GM19372 (cell line): ENCODE results near the gene PER2.

Experiments
- ATAC-seq: cut with Tn5 transposase; IDR thresholded peaks from one replicate; pipeline ENCODE4 v1.9.1; 2021; ENCODE audit warnings: mild to moderate bottlenecking, low read depth, moderate library complexity; ENCODE audit not compliant: unreplicated experiment

PER2 gene

GRCh38 chr2:238270606-238271005 lies 17.8 kb downstream of the PER2 start:
- no peak for ATAC-seq

DNA sequence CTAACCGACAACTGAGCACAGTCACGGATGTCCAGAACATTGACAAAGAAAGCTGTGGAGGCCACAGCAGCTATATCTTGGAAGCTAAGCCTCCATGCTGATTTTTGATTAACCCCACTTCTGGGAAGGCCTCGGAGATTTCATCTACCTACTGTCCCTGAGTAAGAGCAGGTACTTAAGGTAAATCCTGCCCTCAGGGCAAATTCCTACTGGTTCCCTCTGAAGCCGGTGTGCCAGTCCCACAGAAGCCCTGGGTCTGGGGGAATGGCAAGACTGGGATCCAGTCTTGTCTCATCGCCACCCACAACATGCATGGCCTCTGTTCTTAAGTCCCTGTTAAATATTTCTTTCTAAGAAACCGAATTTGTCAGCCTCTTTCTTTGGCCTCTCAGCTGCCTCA lies 18.7 kb downstream of the PER2 start:
- no peak for ATAC-seq

DNA sequence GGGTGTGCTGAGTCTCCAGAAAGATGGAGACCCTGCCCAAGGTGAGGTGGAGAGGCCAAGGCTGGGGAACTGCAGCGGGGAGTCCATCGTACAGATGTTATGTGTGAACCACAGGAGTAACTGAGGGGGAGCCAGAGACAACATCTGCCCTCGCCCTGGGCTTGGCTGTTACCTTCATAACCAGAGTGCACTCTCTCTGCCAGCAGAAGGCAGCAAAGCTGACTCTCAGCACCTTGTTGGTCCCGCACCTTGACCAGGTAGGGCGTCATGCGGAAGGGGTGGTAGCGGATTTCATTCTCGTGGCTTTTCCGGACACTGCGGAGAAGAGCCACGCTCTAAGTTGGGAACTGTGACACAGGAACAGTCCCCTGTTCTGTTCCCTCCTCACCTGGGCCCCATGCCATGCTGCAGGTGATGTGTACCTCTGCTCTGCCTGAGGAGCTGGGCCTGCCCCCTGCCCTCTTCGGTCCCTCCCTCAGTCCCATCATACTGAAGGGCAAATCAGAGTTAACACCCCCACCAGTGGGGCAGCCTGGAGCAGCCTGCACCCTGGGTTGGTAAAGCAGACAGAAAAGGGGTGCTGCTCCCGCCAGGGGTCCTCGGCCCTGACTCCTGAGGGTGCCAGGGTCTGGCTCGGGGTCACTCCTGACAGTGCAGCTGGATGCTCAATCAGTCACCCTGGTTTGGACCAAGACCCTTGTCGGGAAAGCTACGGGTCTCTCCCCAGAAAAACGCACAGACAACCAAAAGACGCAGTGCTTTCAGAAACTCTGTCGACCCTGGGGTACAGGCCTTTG lies 20.3 kb downstream of the PER2 start:
- no peak for ATAC-seq

DNA sequence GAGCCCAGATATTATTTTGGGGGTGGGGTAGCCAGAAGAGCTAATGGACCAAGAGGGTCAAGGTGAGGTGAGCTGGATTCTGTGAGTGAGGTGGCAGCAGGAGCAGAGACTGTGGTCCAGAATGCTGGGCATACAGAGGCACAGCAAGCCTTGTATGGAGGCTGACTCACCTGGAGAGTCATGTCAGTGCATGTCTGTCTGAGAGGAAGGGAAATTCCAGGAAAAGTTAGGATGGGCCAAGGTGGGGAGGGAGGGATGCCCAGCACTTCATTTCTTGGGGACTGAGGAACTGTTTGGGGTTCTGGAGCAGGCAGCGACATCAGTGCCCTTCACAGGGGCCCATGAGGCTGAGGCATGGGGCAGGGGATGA lies 21.1 kb downstream of the PER2 start:
- ATAC-seq = no peak

DNA sequence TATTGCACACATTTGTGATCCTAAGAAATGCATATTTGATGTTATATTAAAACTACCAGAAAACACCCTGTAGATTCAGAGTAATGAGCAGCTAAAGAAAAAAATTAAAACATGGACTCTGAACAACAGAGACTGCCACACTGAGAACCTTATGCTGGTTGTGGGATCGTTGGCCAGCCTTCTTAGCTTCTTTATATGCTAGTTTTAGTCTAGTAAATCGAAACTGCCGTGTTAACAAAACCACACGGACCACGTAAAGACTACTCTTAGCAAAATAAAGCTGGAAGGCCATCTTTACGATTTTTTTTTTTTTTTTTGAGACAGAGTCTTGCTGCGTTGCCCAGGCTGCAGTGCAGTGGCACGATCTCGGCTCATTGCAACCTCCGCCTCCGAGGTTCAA lies 22.8 kb downstream of the PER2 start:
- no peak for ATAC-seq

DNA sequence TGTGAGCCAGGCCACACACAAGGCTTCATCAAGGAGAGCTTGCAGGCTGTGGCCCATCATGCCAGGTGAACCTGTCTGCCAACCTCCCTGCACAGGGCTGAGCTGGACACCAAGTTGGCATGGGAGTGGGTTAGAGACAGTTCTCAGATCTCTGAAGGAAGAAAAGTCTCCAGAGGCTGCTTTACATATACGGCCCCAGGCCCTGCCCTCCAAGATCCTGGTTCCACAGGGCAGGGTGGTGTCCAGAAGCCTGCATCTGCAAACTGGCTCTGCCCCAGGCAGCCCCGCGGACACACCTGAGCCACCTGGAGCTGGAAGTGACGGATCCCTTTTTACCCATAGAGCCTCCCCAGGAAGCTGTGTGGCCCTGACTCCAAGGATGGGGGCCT lies 24.3 kb downstream of the PER2 start:
- no peak for ATAC-seq

- ATAC-seq = no peak
Measured at GRCh38 chr2:238263204-238264071, 25.0 kb downstream of the PER2 start.

DNA sequence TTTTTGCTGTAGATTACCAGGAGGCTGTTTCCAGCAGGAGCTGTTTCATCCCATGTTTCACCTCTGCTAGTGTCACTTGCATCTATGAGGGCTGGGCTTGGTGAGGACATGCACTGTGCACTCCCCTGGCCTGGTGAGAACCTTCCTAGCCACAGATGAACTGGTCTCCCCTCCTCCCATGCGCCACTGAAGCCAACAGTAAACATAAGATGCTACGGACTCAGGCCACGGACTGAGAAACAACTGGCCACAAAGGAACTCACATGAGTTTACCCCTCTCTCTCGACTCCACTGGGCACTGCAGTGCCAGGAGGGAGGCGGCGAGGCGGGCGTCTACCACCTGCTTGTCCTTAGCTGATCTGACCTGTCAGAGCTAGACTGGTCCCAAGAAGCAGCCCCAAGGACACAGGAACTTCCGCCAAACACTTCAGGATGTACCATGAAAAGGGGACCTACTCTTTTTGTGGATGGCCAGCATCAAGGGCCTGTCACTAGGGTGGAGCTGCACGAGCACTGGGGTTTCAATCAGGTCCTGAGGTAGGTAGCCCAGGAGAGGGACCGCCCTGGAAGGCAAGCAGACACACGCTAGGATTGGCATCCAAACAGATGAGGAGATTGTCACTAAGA lies 25.8 kb downstream of the PER2 start:
- no peak for ATAC-seq

DNA sequence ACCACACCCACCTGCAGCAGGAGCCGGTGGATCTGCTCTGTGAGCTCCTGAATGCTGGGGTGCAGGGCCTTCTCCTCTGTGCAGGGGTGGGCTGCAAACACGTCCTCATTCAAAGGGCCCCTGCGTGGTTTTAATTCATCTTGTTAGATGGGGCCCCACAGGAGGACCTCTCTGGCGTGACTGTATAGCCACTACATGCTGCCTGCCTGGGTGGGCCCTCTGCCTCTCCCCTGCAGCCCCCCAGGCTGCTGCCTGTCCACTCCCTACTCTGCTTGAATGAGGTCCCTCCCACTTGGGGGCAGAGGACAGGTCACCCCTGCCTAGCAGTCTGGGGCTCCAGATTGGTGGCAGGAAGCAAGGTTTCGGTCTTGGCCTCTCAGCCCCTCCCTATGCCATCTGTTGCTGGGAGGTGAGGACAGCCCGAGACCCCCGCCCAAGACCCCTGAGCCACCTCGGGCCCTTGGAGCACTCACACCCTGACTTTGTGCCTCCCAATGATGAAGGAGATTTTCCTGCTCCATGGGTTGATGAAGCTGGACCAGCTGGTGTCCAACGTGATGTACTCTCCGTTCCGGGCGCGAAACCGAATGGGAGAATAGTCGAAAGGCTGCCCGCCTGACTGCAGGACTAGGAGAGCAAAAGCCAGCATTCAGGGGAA lies 26.6 kb downstream of the PER2 start:
- ATAC-seq = no peak

DNA sequence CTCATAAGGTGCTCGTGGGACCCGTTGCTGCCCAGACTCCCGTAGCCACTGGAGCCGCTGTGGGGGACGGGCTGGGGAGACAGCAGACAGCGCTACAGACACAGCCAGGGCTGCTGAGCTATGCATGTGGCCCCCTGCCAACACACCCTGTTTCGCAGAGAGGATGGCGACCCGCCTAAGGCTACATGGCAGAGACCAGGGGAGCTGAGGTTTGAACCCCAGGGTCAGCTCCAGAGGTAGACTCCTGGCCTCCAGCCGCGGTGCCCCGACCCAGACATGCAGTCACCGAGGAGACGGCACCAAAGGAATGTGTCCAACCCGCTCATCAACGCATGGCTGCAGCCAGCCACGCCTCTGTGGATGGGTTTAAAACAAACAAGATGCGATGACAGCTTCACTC lies 27.5 kb downstream of the PER2 start:
- no peak for ATAC-seq

DNA sequence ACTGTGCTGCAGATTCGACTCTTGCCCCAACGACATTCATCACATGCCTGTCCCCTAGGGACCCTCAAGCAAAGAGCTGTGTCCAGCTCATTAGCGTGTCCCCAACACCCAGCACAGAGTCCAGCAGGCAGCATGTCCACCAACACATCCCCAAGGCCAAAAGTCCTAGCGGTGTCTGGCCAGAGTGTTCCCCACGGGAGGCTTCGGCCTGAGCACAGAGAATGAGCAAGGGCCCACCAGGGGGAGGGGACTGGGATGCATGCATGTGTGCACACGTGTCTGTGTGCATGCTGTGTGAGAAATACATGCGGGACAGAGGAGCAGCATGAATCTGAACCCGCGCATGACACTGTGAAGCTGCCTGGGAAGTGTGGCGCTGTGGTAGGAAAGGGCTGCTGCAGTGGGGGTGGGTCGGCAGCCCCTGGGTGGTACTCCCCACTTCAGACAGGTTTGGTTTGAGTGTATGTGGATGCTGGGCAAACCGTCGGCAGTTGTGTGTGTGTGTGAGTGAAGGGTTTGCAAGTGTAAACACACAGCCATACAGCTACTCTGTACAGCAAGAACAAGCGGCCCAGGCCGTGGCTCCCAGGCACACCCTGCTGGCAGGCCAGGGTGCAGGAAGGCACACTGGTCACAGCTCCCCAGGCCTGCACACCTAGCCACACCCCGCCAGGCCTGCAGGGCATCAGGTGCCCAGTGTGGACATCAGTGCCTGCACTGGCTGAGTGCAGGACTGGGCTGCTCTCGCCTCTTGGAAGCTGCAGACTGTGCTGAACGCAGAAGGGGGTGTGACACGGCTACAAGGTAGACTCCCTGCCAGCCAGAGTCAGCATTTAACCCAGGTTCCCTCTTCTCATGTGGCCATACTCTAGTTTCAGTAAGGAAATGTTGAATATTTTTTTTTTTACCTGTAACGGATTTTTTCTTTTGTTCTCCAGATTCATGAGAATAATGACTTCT lies 29.1 kb downstream of the PER2 start:
- ATAC-seq = no peak

DNA sequence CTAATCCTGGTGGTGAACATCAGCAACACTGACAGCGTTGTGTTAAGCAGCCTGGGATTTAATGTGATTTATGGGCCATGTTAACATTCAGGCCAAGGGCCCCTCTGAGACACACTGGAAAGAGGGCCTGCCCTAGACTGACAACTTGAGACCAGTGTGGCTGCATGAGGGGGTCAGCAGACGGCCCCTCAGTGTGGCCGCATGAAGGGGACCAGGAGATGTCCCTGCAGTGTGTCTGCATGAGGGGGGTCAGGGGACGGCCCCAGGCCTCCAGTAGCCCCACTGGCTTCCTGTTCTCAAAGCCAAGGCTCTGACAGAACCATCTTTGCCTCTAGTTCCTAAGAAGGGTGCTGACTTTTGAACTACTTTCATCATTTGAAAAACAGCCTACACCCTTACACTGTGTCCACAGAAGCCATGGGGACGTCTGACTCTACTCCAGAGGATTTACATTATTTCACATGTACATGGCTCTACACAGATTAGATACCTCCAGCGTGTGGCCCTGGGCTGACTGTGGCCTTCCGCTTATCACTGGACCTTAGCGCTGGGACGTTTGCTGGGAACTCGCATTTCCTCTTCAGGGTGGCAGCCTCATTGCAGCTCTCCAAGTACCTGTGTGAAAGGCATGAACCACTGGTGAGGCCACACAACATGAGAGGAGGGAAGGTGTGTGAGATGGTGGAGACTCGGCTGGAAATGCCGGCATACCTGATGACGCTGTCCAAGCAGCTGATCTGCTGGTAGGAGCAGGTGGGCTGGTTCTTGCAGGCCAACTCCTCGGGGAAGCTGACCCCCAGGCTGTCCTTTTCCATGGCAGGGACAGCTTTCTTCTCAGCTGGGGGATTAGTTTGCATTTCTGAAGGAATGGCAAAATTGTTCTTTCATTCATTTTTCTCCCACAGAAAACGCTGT lies 30.4 kb downstream of the PER2 start:
- no peak for ATAC-seq

DNA sequence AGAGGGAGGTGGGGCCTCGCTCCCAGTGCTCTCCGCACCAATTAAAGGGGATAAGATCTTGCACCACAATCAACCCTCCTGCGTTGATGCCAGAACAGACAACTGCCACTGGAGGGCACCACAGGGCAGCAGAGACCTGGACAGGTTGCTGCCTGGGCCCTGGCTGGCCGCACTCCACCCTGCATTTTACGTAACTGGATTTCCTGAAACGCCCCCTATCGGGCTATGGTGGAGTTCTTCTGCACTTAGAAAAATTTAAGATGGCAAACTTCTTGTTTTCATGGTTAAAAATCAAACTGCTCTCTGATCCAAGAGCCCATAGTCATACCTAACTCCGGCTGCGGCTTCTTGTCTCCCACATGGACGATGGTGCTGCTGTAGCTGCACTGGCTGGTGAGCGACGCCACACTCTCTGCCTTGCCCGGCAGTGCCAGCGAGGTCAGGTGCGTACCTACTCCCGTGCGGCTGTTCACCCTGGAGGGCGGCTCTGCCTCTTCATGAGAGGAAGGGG lies 31.8 kb downstream of the PER2 start:
- ATAC-seq = no peak

DNA sequence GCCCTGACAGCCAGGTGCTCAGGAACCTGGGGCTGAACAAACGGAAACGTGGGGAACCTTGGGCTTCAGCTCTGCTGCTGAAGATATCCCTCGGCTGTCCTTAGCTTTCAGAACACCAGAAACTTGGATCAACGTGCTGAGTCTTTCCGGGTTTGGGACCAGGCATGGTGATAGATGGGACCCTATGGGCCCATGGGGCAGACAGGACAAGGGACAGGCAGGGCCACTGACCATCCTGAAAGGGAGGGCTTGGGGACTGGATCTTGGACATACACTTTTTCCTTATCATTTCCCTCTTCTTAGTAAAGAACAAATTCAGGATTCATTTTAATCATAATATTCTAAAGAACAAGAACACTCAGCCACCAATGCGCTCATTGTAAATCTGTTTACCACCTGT lies 32.3 kb downstream of the PER2 start:
- no peak for ATAC-seq

GRCh38 chr2:238255636-238256035 lies 32.8 kb downstream of the PER2 start:
- no peak for ATAC-seq

GRCh38 chr2:238255151-238255551 lies 33.3 kb downstream of the PER2 start:
- no peak for ATAC-seq

DNA sequence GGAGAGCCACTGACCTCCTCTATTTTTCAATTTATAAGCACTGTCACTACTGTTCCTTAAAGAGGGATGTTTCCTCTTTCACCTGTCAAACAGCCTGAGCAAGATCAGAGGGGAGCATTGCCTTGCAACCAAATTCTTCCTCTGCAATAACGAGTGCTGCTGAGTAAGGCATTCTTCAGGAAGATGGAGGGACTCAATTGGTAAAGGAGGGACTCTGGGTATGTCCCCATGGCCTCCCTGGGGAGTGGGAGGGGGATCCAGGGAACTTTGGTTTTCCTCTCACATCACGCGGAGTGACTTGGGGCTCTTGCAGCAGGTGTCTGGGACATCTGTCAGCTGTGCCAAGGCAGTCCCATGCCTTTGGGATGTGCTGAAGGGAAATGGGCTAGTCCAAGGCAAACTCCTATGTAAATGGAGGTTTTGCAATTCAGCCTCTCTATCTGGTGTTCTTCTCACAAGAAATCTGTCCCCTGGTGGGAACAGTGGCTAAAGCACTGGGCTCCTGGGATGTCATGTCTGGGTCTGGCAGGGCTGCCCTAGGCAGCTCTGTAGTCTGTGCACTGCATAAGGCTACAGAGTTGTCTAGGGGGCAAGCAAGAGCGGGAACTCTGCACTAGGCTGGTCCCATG lies 34.2 kb downstream of the PER2 start:
- no peak for ATAC-seq
